CD4-positive, alpha-beta T cell treated with Interleukin-6 at 100 ng/mL for 8 hours (primary cell): ENCODE measurements around the gene UROD.
A peak's percentile ranks its signal among the peaks of the same experiment; 100 is the strongest.
"Not testable (repeated sequence)": the region's sequence is repeated elsewhere in the genome, so short reads cannot be mapped to it uniquely, and the experiment has no call there.

ENCODE experiments used
- DNase-seq: peaks from one replicate; pipeline ENCODE4 v3.0.0-alpha.2; 2020; ENCODE audit warnings: mixed read lengths, low spot score

Gene UROD

GRCh38 chr1:45011837-45012638 is at the start of gene UROD:
Gene UROD (plus strand): TSS chr1:45012254. CDS start chr1:45012266, 12 bp downstream.
- DNase-seq: peak; percentile 90

DNA sequence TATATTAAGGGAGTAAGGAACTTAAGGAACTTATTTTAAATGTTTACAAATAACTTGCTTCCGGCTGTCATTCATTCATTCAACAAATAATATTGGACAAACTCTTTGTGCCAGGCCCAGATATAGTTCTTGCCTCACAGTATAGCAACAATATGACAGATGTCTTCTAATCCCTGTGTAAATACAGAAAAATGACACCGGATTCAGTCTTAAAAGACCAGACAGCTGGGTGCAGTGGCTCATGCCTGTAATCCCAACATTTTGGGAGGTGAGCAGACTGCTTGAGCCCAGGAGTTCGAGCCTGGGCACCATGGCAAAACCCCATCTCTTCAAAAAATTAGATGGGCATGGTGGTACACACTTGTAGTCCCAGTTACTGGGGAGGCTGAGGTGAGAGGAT is 49.3 kb upstream of the UROD start:
- no peak for DNase-seq

DNA sequence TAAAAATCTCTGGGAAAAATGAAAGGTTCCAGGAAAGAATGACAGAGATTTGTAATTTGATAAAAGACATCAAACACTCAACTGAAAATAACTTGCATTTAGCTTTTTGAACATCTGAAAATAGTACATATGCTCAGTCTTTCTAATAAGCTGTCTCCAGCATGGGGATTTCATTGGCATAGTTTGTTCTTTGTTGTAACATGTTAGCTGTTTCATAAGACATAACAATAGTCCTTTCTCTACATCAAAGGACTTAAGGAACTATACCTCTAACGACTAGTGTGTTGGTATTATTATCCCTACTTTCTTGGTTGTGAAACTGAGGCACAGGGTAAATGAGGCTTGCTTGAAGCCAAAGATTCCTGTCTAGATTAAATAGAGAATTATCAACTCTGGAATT is 47.7 kb upstream of the UROD start:
- DNase-seq: no peak

- DNase-seq: no peak
Observed at GRCh38 chr1:44970317-44970716, 41.7 kb upstream of the UROD start.

- no peak for DNase-seq
Observed at GRCh38 chr1:44973645-44974044, 38.4 kb upstream of the UROD start.

DNA sequence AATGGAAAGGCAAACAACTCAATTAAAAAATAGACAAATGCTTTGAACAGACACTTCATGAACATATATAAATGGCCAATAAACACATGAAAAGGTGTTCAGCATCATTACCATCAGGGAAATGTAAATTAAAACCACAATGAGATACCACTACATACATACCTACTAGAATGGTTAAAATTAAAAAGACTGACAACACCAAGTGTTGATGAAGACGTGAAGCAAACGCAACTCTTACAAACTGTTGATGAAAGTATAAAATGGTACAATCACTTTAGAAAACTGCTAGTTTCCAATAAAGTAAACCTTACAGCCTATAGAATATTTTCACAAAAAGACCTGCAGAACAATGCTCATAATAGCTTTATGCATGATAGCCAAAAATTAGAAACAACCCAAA is 35.8 kb upstream of the UROD start:
- no peak for DNase-seq

DNA sequence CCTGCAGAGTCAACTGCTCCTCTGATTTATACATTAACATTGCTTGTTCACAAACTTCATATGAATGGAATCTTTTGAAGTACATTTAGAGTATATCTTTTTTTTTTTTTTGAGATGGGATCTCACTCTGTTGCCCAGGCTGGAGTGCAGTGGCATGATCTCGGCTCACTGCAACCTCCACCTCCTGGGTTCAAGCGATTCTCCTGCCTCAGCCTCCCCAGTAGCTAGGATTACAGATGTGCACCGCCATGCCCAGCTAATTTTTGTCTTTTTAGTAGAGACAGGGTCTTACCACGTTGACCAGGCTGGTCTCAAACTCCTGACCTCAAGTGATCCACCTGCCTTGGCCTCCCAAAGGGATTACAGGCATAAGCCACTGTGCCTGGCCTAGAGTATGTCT is 34.7 kb upstream of the UROD start:
- DNase-seq: not testable (repeated sequence)

GRCh38 chr1:44985747-44986359 is 26.2 kb upstream of the UROD start:
- DNase-seq: no peak

GRCh38 chr1:44988531-44989156 is 23.4 kb upstream of the UROD start:
- no peak for DNase-seq

DNA sequence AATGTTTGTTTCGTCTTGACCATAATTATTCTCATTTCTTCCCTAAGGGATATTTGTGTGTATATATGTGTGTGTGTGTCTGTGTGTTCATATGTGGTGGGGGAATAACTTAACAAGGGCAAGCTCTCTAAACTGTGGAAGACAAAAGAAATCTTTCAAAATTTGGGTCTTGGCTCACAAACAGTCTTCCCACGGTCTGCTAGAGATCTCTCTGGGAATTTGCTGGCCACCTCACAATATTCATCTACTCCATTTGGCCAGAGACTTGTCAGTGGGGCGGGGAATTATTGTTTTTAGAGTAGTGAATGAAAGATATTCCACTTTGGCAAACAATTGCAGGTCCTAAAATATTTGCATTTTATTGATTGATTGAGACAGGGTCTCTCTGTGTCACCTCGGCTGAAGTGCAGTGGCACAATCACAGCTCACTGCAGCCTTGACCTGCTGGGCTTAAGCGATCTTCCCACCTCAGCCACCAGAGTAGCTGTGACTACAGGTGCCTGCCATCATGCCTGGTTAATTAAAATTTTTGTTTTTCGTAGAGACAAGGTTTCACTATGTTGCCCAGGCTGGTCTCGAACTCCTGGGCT is 17.6 kb upstream of the UROD start:
- DNase-seq: no peak

DNA sequence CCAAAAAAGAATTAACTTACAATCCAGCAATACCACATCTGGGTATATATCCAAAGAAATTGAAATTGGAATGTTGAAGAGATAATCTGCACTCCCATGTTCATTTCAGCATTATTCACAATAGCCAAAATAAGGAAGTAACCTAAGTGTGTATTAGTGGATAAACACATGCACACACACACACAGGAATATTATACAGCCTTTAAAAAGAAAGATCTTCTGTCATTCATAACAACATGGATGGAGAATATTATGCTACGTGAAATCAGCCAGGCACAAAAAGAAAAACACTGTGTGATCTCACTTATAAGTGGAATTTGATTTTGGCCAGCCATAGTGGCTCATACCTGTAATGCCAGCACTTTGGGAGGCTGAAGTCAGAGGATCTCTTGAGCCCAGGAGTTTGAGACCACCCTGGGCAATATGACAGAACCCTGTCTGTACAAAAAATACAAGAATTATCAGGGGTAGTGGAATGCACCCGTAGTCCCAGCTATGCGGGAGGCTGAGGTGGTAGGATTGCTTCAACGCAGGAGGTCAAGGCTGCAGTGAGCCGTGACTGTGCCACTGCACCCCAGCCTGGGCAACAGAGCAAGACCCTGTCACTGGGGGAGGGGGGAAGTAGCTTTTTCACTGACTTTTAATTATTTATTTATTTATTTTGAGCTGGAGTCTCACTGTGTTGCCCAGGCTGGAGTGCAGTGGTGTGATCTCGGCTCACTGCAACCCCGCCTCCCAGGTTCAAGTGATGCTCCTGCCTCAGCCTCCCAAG is 16.4 kb upstream of the UROD start:
- DNase-seq: no peak

DNA sequence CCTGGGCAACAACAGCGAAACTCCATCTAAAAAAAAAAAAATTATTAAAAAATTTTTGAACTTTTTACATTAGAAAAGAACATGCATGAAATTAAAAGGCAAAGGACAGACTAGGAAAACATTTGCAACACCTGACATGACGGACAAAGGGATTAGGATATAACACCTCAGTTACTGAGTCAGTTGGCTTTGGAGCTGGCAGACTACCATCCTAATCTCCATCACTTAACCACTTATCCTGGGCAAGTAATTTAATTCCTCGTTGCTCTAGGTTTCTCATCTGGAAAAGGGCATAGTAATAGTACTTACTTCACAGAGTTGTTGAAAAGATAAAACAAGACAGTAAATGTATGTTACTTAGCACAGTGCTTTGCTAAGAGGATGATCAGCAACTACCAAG is 12.8 kb upstream of the UROD start:
- DNase-seq: no peak

DNA sequence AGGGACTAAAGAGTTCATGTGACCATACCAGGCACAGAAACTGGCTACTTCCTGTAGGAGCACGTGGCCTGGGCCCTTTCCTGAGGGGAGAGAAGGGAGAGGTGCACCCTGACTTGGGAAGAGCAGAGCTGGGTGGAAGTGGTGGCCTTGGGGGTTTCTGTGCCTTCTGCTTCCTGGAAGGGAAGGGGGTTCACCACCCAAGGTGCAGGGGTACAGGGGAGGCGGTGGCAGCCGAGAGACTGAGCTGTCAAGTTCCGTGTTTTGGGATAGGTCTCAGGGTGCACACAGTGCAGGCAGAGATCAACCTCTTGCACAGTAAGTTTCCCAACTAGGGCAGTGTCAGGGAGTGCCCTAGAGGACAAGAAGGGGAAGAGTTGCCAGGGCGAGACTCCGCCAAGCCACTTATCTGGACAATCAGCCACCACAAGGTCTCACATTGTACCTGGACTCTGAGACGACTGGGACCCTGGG is 11.0 kb upstream of the UROD start:
- DNase-seq: no peak

DNA sequence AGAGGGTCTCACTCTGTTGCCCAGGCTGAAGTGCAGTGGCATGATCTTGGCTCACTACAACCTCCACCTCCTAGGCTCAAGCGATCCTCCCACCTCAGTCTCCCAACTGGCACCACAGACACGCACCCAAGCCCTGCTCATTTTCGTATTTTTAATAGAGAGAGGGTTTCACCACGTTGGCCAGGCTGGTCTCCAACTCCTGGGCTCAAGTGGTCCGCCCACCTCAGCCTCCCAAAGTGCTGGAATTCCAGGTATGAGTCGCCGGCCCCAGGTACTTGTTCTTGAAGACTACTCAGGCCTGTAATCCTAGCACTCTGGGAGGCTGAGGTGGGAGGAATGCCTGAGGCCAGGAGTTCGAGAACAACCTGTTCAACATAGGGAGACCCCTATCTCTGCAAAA is 10.5 kb upstream of the UROD start:
- DNase-seq: not testable (repeated sequence)

GRCh38 chr1:45002650-45003645 is 9.1 kb upstream of the UROD start:
- no peak for DNase-seq

DNA sequence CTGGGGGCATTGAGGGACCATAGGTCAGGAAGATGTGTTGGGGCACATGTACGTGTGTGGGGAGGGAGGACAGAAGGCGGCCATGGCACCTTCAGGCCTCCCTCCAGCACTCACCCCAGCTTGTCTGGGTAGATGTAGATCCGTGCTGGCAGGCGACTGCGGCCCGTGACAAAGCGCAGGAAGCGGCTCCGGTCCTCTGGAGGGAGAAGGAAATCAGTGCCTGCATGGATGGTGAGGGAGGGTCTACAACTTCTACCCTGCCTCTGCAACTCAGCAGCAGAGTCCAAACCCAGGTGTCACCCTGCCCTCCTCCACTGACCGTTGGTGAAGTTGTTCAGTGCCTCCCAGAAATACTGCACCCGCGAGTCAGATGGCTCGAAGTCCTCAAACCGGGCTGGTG is 8.3 kb upstream of the UROD start:
- DNase-seq: no peak

DNA sequence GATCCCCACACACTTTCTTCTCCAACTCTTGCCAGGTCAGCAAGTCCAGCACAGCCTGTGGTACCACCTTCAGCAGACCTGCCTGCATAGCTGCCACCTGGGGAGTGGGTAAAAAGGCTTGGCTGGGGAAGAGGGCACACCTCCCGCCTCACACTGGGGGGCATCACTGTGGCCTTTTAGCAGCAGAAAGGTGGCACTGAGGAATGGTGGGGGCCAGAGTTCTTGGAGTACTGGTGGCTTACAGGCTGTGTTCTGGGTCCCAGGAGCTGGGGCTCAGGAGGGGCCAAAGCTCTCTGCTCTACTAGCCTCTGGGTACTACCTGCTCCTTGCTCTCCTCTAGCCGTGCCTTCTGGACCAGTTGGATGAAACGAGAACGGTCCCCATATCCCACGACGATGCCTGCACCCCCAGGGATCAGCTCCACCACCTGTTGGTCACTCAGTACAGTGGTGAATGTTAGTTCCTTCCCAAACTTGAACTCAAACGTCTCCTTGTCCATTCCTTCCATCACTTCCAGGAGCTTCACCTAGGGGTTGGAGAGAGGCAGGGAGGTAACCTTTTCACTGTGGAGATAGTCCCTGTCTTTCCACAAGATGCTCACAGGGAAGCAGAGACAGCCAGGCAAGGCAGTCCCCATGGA is 7.7 kb upstream of the UROD start:
- no peak for DNase-seq

GRCh38 chr1:45005761-45006160 is 6.3 kb upstream of the UROD start:
- no peak for DNase-seq

- DNase-seq: no peak
Observed at GRCh38 chr1:45007311-45007710, 4.7 kb upstream of the UROD start.

GRCh38 chr1:45008076-45008475 is 4.0 kb upstream of the UROD start:
- no peak for DNase-seq
